H9 (cell line): ENCODE measurements around the gene MTF1. TPM values are rescaled to one million over a fixed set of nuclear protein-coding genes. Genes with fewer than 3 reads are reported as not detected.

Experiments used
- DNase-seq: peaks from one replicate; pipeline ENCODE4 v3.0.0-alpha.2; 2017
- H2AFZ ChIP-seq: one replicate; pipeline ENCODE4 v1.6.1; 2013; ENCODE audit warnings: mild to moderate bottlenecking, low read length, control low read depth, moderate library complexity
- H2AK5ac ChIP-seq: 2 replicates; pipeline ENCODE4 v1.6.1; 2013; ENCODE audit warnings: low read length, control low read depth, mixed read lengths; ENCODE audit not compliant: insufficient read length
- H2BK120ac ChIP-seq: one replicate; pipeline ENCODE4 v1.6.1; 2013; ENCODE audit warnings: low read depth, mild to moderate bottlenecking, low read length, control low read depth, inconsistent platforms; ENCODE audit not compliant: poor library complexity, severe bottlenecking
- H2BK12ac ChIP-seq: 2 replicates; pipeline ENCODE4 v1.6.1; 2013; ENCODE audit warnings: low read length, control low read depth, mixed read lengths, low read depth; ENCODE audit not compliant: insufficient read length
- H2BK15ac ChIP-seq: 2 replicates; pipeline ENCODE4 v1.6.1; 2013; ENCODE audit warnings: low read depth, low read length, control low read depth
- H2BK20ac ChIP-seq: one replicate; pipeline ENCODE4 v1.6.1; 2013; ENCODE audit warnings: low read depth, mild to moderate bottlenecking, low read length, control low read depth, inconsistent platforms; ENCODE audit not compliant: poor library complexity, severe bottlenecking
- H2BK5ac ChIP-seq: 2 replicates; pipeline ENCODE4 v1.6.1; 2013; ENCODE audit warnings: low read length, control low read depth, mixed read lengths; ENCODE audit not compliant: insufficient read length
- H3K14ac ChIP-seq: 2 replicates; pipeline ENCODE4 v1.6.1; 2013; ENCODE audit warnings: low read length, control low read depth; ENCODE audit not compliant: insufficient read depth
- H3K18ac ChIP-seq: 2 replicates; pipeline ENCODE4 v1.6.1; 2013; ENCODE audit warnings: low read depth, mild to moderate bottlenecking, mixed read lengths, low read length, control low read depth; ENCODE audit not compliant: insufficient read length
- H3K23ac ChIP-seq: 2 replicates; pipeline ENCODE4 v1.6.1; 2013; ENCODE audit warnings: low read length, control low read depth, mixed read lengths, low read depth; ENCODE audit not compliant: insufficient read length
- H3K23me2 ChIP-seq: 2 replicates; pipeline ENCODE4 v1.6.1; 2013; ENCODE audit warnings: low read depth, mild to moderate bottlenecking, mixed read lengths, low read length, control low read depth; ENCODE audit not compliant: insufficient read length, poor library complexity, severe bottlenecking
- H3K27ac ChIP-seq: 2 replicates; pipeline ENCODE4 v1.5.1; 2013; ENCODE audit warnings: low read length, control low read depth, mixed read lengths, low read depth; ENCODE audit not compliant: insufficient read length
- H3K27me3 ChIP-seq: 2 replicates; pipeline ENCODE4 v1.6.1; 2013; ENCODE audit warnings: low read length, control low read depth, inconsistent platforms; ENCODE audit not compliant: insufficient read depth
- H3K4ac ChIP-seq: 2 replicates; pipeline ENCODE4 v1.6.1; 2013; ENCODE audit warnings: low read depth, mild to moderate bottlenecking, control low read depth, inconsistent platforms, low read length, moderate library complexity
- H3K4me1 ChIP-seq: 2 replicates; pipeline ENCODE4 v1.6.1; 2013; ENCODE audit warnings: low read length, control low read depth, inconsistent platforms; ENCODE audit not compliant: insufficient read depth
- H3K4me2 ChIP-seq: 2 replicates; pipeline ENCODE4 v1.6.1; 2013; ENCODE audit warnings: low read length, control low read depth, mixed read lengths; ENCODE audit not compliant: insufficient read length, insufficient read depth
- H3K56ac ChIP-seq: 2 replicates; pipeline ENCODE4 v1.6.1; 2013; ENCODE audit warnings: low read depth, mild to moderate bottlenecking, mixed read lengths, low read length, control low read depth; ENCODE audit not compliant: insufficient read length
- H3K79me1 ChIP-seq: 2 replicates; pipeline ENCODE4 v1.6.1; 2013; ENCODE audit warnings: low read depth, mild to moderate bottlenecking, moderate library complexity, low read length, control low read depth, inconsistent platforms; ENCODE audit not compliant: insufficient read depth, poor library complexity, severe bottlenecking
- H3K79me2 ChIP-seq: 2 replicates; pipeline ENCODE4 v1.6.1; 2013; ENCODE audit warnings: low read length, control low read depth, inconsistent platforms; ENCODE audit not compliant: insufficient read depth
- H3K9ac ChIP-seq: 2 replicates; pipeline ENCODE4 v1.6.1; 2013; ENCODE audit warnings: low read length, control low read depth, mixed read lengths; ENCODE audit not compliant: insufficient read length; ENCODE audit errors: extremely low read depth
- H3K9me3 ChIP-seq: one replicate; pipeline ENCODE4 v1.6.1; 2013; ENCODE audit warnings: low read depth, low read length, inconsistent platforms; ENCODE audit not compliant: control insufficient read depth
- H3T11ph ChIP-seq: one replicate; pipeline ENCODE4 v1.6.1; 2013; ENCODE audit warnings: mild to moderate bottlenecking, low read length, control low read depth, inconsistent platforms
- H4K20me1 ChIP-seq: one replicate; pipeline ENCODE4 v1.6.1; 2013; ENCODE audit not compliant: control insufficient read depth, insufficient read length, insufficient read depth
- H4K5ac ChIP-seq: 2 replicates; pipeline ENCODE4 v1.6.1; 2013; ENCODE audit warnings: low read depth, mild to moderate bottlenecking, mixed read lengths, low read length, control low read depth; ENCODE audit not compliant: insufficient read length
- H4K8ac ChIP-seq: replicated peaks from 2 replicates; pipeline ENCODE4 v1.6.1; 2013; ENCODE audit warnings: low read length, control low read depth, mixed read lengths, low read depth; ENCODE audit not compliant: insufficient read length
- H4K91ac ChIP-seq: 2 replicates; pipeline ENCODE4 v1.6.1; 2013; ENCODE audit warnings: low read depth, mild to moderate bottlenecking, moderate library complexity, mixed read lengths, low read length, control low read depth; ENCODE audit not compliant: insufficient read length
- H3K27ac Mint-ChIP-seq, 3 experiments: 2 replicates in 2 of 3; 3 replicates in 1 of 3; pipeline ENCODE4 v1.8.0; 2020 to 2021; ENCODE audit warnings: mixed read lengths in 3 of 3, mild to moderate bottlenecking in 1 of 3, moderate library complexity in 1 of 3
- H3K27me3 Mint-ChIP-seq: 2 replicates; pipeline ENCODE4 v1.8.0; 2021; ENCODE audit warnings: low read depth, mild to moderate bottlenecking, moderate library complexity, mixed read lengths
- H3K36me3 Mint-ChIP-seq, 3 experiments: 2 replicates in 2 of 3; 3 replicates in 1 of 3; pipeline ENCODE4 v1.8.0; 2020 to 2021; ENCODE audit warnings: low read depth in 3 of 3, mixed read lengths in 3 of 3; ENCODE audit not compliant: insufficient read depth in 1 of 3
- H3K4me1 Mint-ChIP-seq, 2 experiments: 2 replicates each; pipeline ENCODE4 v1.8.0; 2020; ENCODE audit warnings: mixed read lengths in 2 of 2
- H3K4me3 Mint-ChIP-seq, 2 experiments: 2 replicates in 1 of 2; 3 replicates in 1 of 2; pipeline ENCODE4 v1.8.0; 2020 to 2021; ENCODE audit warnings: mild to moderate bottlenecking in 2 of 2, mixed read lengths in 2 of 2, moderate library complexity in 1 of 2
- H3K9me3 Mint-ChIP-seq, 2 experiments: 2 replicates in 1 of 2; 3 replicates in 1 of 2; pipeline ENCODE4 v1.8.0; 2020; ENCODE audit warnings: mild to moderate bottlenecking in 2 of 2, mixed read lengths in 2 of 2, moderate library complexity in 1 of 2
- total RNA-seq: library from RNA; stranded (reverse); gene quantifications from 2 replicates; pipeline ENCODE4 v1.2.1, GENCODE V29; 2021
- TF ChIP-seq, protein P1 (sequence below): fragments of 200-600 bp; sonication (generic); conservative IDR thresholded peaks from 3 replicates; pipeline ENCODE4 v1.8.0; 2021; ENCODE audit warnings: antibody characterized with exemption, mild to moderate bottlenecking

The MTF1 gene
- total RNA-seq, 1 experiment from 2014 or later: 17.0 TPM

DNA sequence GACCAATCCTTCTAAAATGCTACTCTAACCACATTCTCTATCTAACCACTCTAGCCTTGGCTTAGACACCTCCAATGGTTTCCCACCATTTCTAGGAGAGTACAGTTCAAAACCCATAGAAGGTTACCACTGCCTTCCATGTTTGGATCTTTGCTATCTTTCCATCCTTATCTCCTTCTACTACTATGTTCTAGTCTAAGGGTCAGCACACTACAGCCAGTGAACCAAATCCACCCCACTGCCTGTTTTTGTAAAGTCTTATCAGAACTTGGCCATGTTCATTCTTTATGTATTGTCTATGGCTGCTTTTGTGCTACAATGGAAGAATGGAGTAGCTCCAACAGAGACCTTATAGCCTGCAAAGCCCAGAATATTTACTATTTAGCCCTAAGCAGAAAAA lies 6.2 kb downstream of the MTF1 start:
- H3K27ac Mint-ChIP-seq: peak overlapping the region in 1 of 3 experiments; percentile 19; a peak in 2 of 7 replicates
- Histone ChIP-seq H4K91ac (no peak overlapping the region), H2AK5ac (no peak overlapping the region), H3K4ac (no peak overlapping the region), H3K23me2 (no peaks in the 10 kb centered on the region), H3K14ac (no peak overlapping the region), H3K18ac (no peak overlapping the region), H3T11ph (no peak overlapping the region), H2BK12ac (no peak overlapping the region), H4K8ac (no peak overlapping the region), H4K5ac (no peak overlapping the region), H2BK5ac (no peak overlapping the region), H3K79me2 (peaks cover 2% of the 10 kb centered on the region; the same call in 1 of the 2 replicates), H2BK120ac (no peak overlapping the region), H3K4me2 (no peak overlapping the region), H3K9ac (no peak overlapping the region), H3K79me1 (peaks cover 4% of the 10 kb centered on the region), H3K27ac (no peak overlapping the region), H4K20me1 (no peaks in the 10 kb centered on the region), H3K4me1 (no peaks in the 10 kb centered on the region), H2AFZ (no peak overlapping the region), H2BK15ac (no peak overlapping the region), H3K56ac (no peak overlapping the region), H2BK20ac (no peak overlapping the region), H3K23ac (no peak overlapping the region), H3K27me3 (no peaks in the 10 kb centered on the region), H3K9me3 (no peaks in the 10 kb centered on the region)
- H3K27me3 Mint-ChIP-seq: no peaks in the 10 kb centered on the region
- TF ChIP-seq, protein P1, sequence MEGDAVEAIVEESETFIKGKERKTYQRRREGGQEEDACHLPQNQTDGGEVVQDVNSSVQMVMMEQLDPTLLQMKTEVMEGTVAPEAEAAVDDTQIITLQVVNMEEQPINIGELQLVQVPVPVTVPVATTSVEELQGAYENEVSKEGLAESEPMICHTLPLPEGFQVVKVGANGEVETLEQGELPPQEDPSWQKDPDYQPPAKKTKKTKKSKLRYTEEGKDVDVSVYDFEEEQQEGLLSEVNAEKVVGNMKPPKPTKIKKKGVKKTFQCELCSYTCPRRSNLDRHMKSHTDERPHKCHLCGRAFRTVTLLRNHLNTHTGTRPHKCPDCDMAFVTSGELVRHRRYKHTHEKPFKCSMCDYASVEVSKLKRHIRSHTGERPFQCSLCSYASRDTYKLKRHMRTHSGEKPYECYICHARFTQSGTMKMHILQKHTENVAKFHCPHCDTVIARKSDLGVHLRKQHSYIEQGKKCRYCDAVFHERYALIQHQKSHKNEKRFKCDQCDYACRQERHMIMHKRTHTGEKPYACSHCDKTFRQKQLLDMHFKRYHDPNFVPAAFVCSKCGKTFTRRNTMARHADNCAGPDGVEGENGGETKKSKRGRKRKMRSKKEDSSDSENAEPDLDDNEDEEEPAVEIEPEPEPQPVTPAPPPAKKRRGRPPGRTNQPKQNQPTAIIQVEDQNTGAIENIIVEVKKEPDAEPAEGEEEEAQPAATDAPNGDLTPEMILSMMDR: no peak
- H3K4me1 Mint-ChIP-seq: peaks cover 0 to 2% of the 10 kb centered on the region in 2 experiments; a peak in 1 of 4 replicates
- no peak for DNase-seq
- no peaks in the 10 kb centered on the region for H3K9me3 Mint-ChIP-seq
- no peak overlapping the region for H3K4me3 Mint-ChIP-seq
- peaks cover 1 to 24% (median 16%) of the 10 kb centered on the region in 3 experiments for H3K36me3 Mint-ChIP-seq
